GM10248 (cell line): ENCODE measurements around the gene CCDC30.
"Not testable (repeated sequence)": the region's sequence is repeated elsewhere in the genome, so short reads cannot be mapped to it uniquely, and the experiment has no call there.

Experiments
- CTCF ChIA-PET: fragments of 300-600 bp; sonication (Branson Sonifier 250); formaldehyde crosslinking; extraction: SDS; loops from one replicate; lab custom pipeline; 2021; ENCODE audit warnings: antibody characterized with exemption; lab: Yijun Ruan, JAX
- POLR2A ChIA-PET: fragments of 350-650 bp; sonication (Branson Sonifier 250); formaldehyde crosslinking; extraction: SDS; loops from one replicate; lab custom pipeline; 2020; ENCODE audit warnings: antibody characterized with exemption; lab: Yijun Ruan, JAX
- DNase-seq: peaks from one replicate; pipeline ENCODE4 v3.0.0; 2012; ENCODE audit errors: extremely low spot score
- CTCF ChIP-seq: IDR thresholded peaks from 2 replicates; pipeline ENCODE4 v1.5.1; 2012; ENCODE audit warnings: mild to moderate bottlenecking, low read depth; ENCODE audit errors: extremely low read depth, missing control alignments, control extremely low read depth

CCDC30 gene

GRCh38 chr1:42484382-42484781, 21.3 kb downstream of the CCDC30 start:
- DNase-seq = no peak
- no peak for TF ChIP-seq CTCF
- ChIA-PET CTCF (interaction anchor here (0.7 to 1.4 kb wide), 2 partner anchors 12 to 16 kb away, joined by 3 read pairs; no protein-coding TSS in a partner anchor), POLR2A (no interaction called here)

- ChIA-PET POLR2A (no interaction called here), CTCF (no interaction called here)
- no peak for DNase-seq
- no peak for TF ChIP-seq CTCF
Observed at GRCh38 chr1:42490237-42490636, 27.2 kb downstream of the CCDC30 start.

- POLR2A ChIA-PET, DNase-seq, CTCF ChIA-PET: not testable (repeated sequence)
Observed at GRCh38 chr1:42502031-42502430, 38.9 kb downstream of the CCDC30 start.

GRCh38 chr1:42504535-42505128, 41.5 kb downstream of the CCDC30 start:
- POLR2A ChIA-PET = no interaction called here
- no peak for TF ChIP-seq CTCF
- CTCF ChIA-PET = no interaction called here
- no peak for DNase-seq

GRCh38 chr1:42506576-42506975, 43.5 kb downstream of the CCDC30 start:
- no peak for DNase-seq
- CTCF ChIA-PET = no interaction called here
- TF ChIP-seq CTCF = no peak
- POLR2A ChIA-PET = no interaction called here

- DNase-seq, POLR2A ChIA-PET, CTCF ChIA-PET: not testable (repeated sequence)
Observed at GRCh38 chr1:42511581-42512155, 48.6 kb downstream of the CCDC30 start.

GRCh38 chr1:42518908-42519307, 55.8 kb downstream of the CCDC30 start:
- DNase-seq = no peak
- TF ChIP-seq CTCF = no peak
- POLR2A ChIA-PET = no interaction called here
- CTCF ChIA-PET = no interaction called here
